GM23248 (cell line): ENCODE measurements around the gene FKBP5. TPM values are rescaled to one million over a fixed set of nuclear protein-coding genes. Genes with fewer than 3 reads are reported as not detected.
"Not testable (repeated sequence)": the region's sequence is repeated elsewhere in the genome, so short reads cannot be mapped to it uniquely, and the experiment has no call there.

ENCODE experiments used
- DNase-seq: peaks from one replicate; pipeline ENCODE4 v3.0.0-alpha.2; 2015
- H2AFZ ChIP-seq: fragments of 200-600 bp; sonication (generic); 2 replicates; pipeline ENCODE4 v1.6.1; 2016; ENCODE audit warnings: antibody characterized with exemption
- H3F3A ChIP-seq: fragments of 200-600 bp; sonication (generic); 2 replicates; pipeline ENCODE4 v1.6.1; 2016; ENCODE audit warnings: mild to moderate bottlenecking, antibody characterized with exemption, mixed run types; ENCODE audit not compliant: insufficient read depth
- H3K27ac ChIP-seq: fragments of 200-600 bp; sonication (generic); 2 replicates; pipeline ENCODE4 v1.5.1; 2016; ENCODE audit warnings: mild to moderate bottlenecking
- H3K27me3 ChIP-seq: fragments of 200-600 bp; sonication (generic); replicated peaks from 2 replicates; pipeline ENCODE4 v1.6.1; 2016; ENCODE audit warnings: mild to moderate bottlenecking; ENCODE audit not compliant: insufficient read depth
- H3K36me3 ChIP-seq: fragments of 200-600 bp; sonication (generic); 2 replicates; pipeline ENCODE4 v1.6.1; 2016; ENCODE audit warnings: low read depth, mild to moderate bottlenecking
- H3K4me1 ChIP-seq: fragments of 200-600 bp; sonication (generic); 2 replicates; pipeline ENCODE4 v1.6.1; 2016; ENCODE audit warnings: mild to moderate bottlenecking; ENCODE audit not compliant: insufficient read depth
- H3K4me2 ChIP-seq: fragments of 200-600 bp; sonication (generic); one replicate; pipeline ENCODE4 v1.6.1; 2016; ENCODE audit warnings: mild to moderate bottlenecking; ENCODE audit not compliant: unreplicated experiment
- H3K4me3 ChIP-seq: fragments of 200-600 bp; sonication (generic); 2 replicates; pipeline ENCODE4 v1.5.1; 2016; ENCODE audit warnings: mild to moderate bottlenecking
- H3K79me2 ChIP-seq: fragments of 200-600 bp; sonication (generic); 2 replicates; pipeline ENCODE4 v1.6.1; 2016; ENCODE audit warnings: mild to moderate bottlenecking; ENCODE audit not compliant: insufficient read depth
- H3K9ac ChIP-seq: fragments of 200-600 bp; sonication (generic); 2 replicates; pipeline ENCODE4 v1.6.1; 2016; ENCODE audit warnings: mild to moderate bottlenecking
- H3K9me2 ChIP-seq: fragments of 200-600 bp; sonication (generic); 2 replicates; pipeline ENCODE4 v1.6.1; 2016; ENCODE audit warnings: mixed run types, mild to moderate bottlenecking, moderate library complexity; ENCODE audit not compliant: insufficient read depth
- H3K9me3 ChIP-seq: fragments of 200-600 bp; sonication (generic); one replicate; pipeline ENCODE4 v1.6.1; 2017; ENCODE audit warnings: low read depth
- H4K20me1 ChIP-seq: fragments of 200-600 bp; sonication (generic); 2 replicates; pipeline ENCODE4 v1.6.0; 2016; ENCODE audit not compliant: insufficient read depth
- EZH2 ChIP-seq: fragments of 200-600 bp; sonication (generic); IDR thresholded peaks from 2 replicates; pipeline ENCODE4 v1.6.1; 2018; ENCODE audit warnings: antibody characterized with exemption, mild to moderate bottlenecking; ENCODE audit not compliant: insufficient read depth, poor library complexity, severe bottlenecking
- EZH2phosphoT487 ChIP-seq: fragments of 200-600 bp; sonication (generic); IDR thresholded peaks from 2 replicates; pipeline ENCODE4 v1.6.1; 2018; ENCODE audit warnings: antibody characterized with exemption, moderate library complexity, mild to moderate bottlenecking, low read depth; ENCODE audit not compliant: insufficient read depth
- WGBS, 2 experiments: methylation state at CpG; one replicate each; pipeline ENCODE4 v1.1.6; 2015 to 2017; ENCODE audit warnings: low lambda C conversion rate in 2 of 2, low coverage in 1 of 2; ENCODE audit errors: missing lambda C conversion rate in 2 of 2; 5-methylcytosine and 5-hydroxymethylcytosine counted together
- in situ Hi-C: fragments of 300-500 bp; cut with MboI; formaldehyde crosslinking; loops from 2 replicates; pipeline ENCODE4 v1.15.0; 2020
- polyA plus RNA-seq: library from polyadenylated mRNA; unstranded; fragments of >200 nt; fragmentation: Nextera tagmentation; extraction: Ambion mirVana; gene quantifications from 2 replicates; pipeline ENCODE4 v1.2.1, GENCODE V29; 2016
- total RNA-seq: library from RNA; depleted of rRNA; stranded (reverse); fragments of >200 nt; shearing (Covaris generic); gene quantifications from 2 replicates; pipeline ENCODE4 v1.2.3, GENCODE V29; 2014

FKBP5 gene
- total and polyA plus RNA-seq, 2 experiments from 2014 or later = 3.6 to 6.3 TPM

DNA sequence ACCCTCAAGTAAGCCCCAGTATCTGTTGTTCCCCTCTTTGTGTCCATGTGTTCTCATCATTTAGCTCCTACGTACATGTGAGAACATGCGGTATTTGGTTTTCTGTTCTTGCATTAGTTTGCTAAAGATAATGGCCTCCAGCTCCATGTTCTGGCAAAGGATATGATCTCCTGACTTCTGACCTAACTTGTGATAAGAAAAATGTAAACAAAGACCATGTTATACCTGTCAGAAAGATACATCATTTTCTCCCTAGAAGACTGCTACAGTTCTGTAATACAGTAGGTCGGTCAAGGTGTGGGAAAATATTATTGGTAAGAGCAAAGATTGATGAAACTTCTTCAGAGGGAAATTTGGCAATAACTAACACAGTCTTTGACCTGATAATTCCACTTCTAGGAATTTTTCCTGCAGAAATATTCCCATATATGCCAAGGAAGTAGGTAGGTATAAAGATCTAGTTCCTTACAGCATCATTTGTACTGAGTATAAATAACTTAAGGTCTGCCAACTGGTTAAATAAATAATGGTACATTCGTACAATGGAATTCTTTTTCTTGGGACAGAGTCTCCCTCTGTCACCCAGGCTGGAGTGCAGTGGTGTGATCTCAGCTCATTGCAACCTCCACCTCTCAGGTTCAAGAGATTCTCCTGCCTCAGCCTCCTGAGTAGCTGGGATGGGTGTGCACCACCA lies 19.1 kb upstream of the FKBP5 start:
- TF ChIP-seq EZH2phosphoT487 (no peak), EZH2 (no peak)
- Histone ChIP-seq H3K79me2 (no peaks in the 10 kb centered on the region), H3K4me1 (no peaks in the 10 kb centered on the region), H3K9me2 (no peaks in the 10 kb centered on the region), H2AFZ (no peak overlapping the region), H3K9me3 (no peaks in the 10 kb centered on the region), H3K4me2 (no peak overlapping the region), H3F3A (no peaks in the 10 kb centered on the region), H3K4me3 (no peak overlapping the region), H3K36me3 (no peaks in the 10 kb centered on the region), H3K27ac (no peak overlapping the region), H3K9ac (no peak overlapping the region), H4K20me1 (no peaks in the 10 kb centered on the region), H3K27me3 (no peaks in the 10 kb centered on the region)
- 81 to 85% methylated on average over 4 of the region's 4 CpGs for WGBS, 2 experiments
- DNase-seq = no peak
- in situ Hi-C loops = no loop called here

DNA sequence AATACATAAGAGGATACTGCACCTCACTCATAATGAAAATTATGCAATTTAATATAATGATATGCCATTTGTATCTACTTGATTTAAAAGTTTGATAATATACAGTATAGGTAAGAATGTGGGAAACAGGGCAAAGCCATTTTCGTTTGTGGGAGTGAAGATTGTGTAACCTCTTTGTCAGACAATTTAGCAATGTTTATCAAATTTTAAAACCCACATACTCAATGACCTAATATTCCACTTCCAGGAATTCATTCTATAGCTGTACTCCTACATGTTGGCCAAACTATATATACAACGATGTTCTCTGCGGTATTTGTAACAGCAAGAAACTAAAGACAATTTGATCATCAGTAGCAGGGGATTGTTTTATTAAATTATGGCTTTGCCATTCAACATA lies 17.8 kb upstream of the FKBP5 start:
- peak; percentile 23 for DNase-seq
- Histone ChIP-seq H3K36me3 (no peaks in the 10 kb centered on the region), H3K4me2 (no peak overlapping the region), H3F3A (no peaks in the 10 kb centered on the region), H3K9ac (no peak overlapping the region), H3K9me3 (no peaks in the 10 kb centered on the region), H3K9me2 (no peaks in the 10 kb centered on the region), H3K27ac (no peak overlapping the region), H3K4me1 (no peaks in the 10 kb centered on the region), H3K27me3 (no peaks in the 10 kb centered on the region), H3K4me3 (no peak overlapping the region), H2AFZ (no peak overlapping the region), H4K20me1 (no peaks in the 10 kb centered on the region), H3K79me2 (no peaks in the 10 kb centered on the region)
- 61 to 71% methylated on average over 3 of the region's 3 CpGs for WGBS, 2 experiments
- TF ChIP-seq EZH2phosphoT487 = no peak
- no peak for TF ChIP-seq EZH2
- in situ Hi-C loops = no loop called here

- H3F3A ChIP-seq = no peaks in the 10 kb centered on the region
- no peak for DNase-seq
- no peaks in the 10 kb centered on the region for H3K9me2 ChIP-seq
- H3K4me3 ChIP-seq = no peak overlapping the region
- H3K4me2 ChIP-seq = no peak overlapping the region
- no peaks in the 10 kb centered on the region for H4K20me1 ChIP-seq
- H3K79me2 ChIP-seq = no peaks in the 10 kb centered on the region
- no peak overlapping the region for H2AFZ ChIP-seq
- H3K9ac ChIP-seq = no peak overlapping the region
- in situ Hi-C loops = no loop called here
- no peaks in the 10 kb centered on the region for H3K4me1 ChIP-seq
- TF ChIP-seq EZH2 = no peak
- H3K36me3 ChIP-seq = no peaks in the 10 kb centered on the region
- no peaks in the 10 kb centered on the region for H3K9me3 ChIP-seq
- no peaks in the 10 kb centered on the region for H3K27me3 ChIP-seq
- H3K27ac ChIP-seq = no peak overlapping the region
These were observed 14.8 kb upstream of the FKBP5 start for GRCh38 chr6:35703554-35703953.

GRCh38 chr6:35698858-35699257 lies 10.1 kb upstream of the FKBP5 start:
- peak; percentile 9 for DNase-seq
- no peak overlapping the region for H3K4me2 ChIP-seq
- H3K4me3 ChIP-seq = no peak overlapping the region
- no peaks in the 10 kb centered on the region for H3K9me3 ChIP-seq
- no peak overlapping the region for H3K27ac ChIP-seq
- no peak overlapping the region for H3K9ac ChIP-seq
- WGBS, 2 experiments = 50 to 60% methylated on average over 3 of the region's 3 CpGs
- TF ChIP-seq EZH2phosphoT487 = no peak
- TF ChIP-seq EZH2 = no peak
- no peaks in the 10 kb centered on the region for H3K79me2 ChIP-seq
- H3K36me3 ChIP-seq = no peaks in the 10 kb centered on the region
- 0 out of 2 replicates have a peak, but pooled peaks cover 10% of the 10 kb centered on the region for H3F3A ChIP-seq
- H2AFZ ChIP-seq = no peak overlapping the region
- no peaks in the 10 kb centered on the region for H4K20me1 ChIP-seq
- H3K4me1 ChIP-seq = no peaks in the 10 kb centered on the region
- in situ Hi-C loops = no loop called here
- H3K27me3 ChIP-seq = no peaks in the 10 kb centered on the region
- no peaks in the 10 kb centered on the region for H3K9me2 ChIP-seq

GRCh38 chr6:35698430-35698829 lies 9.7 kb upstream of the FKBP5 start:
- DNase-seq = not testable (repeated sequence)
- WGBS, 2 experiments = 75 to 78% methylated on average over 7 of the region's 7 CpGs

More at GRCh38 chr6:35698430-35698829, 9.7 kb upstream of the FKBP5 start:
- H3K9me2 ChIP-seq, H3K4me1 ChIP-seq, in situ Hi-C loops, H2AFZ ChIP-seq, H3K9ac ChIP-seq, H3K4me3 ChIP-seq, H3F3A ChIP-seq, H3K4me2 ChIP-seq, H3K36me3 ChIP-seq, H3K79me2 ChIP-seq, H3K27ac ChIP-seq, H4K20me1 ChIP-seq, H3K9me3 ChIP-seq, H3K27me3 ChIP-seq: not testable (repeated sequence)
